Stimulated activated CD4-positive, alpha-beta T cell treated with anti-CD3 and anti-CD28 coated beads, Interleukin-4, amount 100 ng/mL, for 48 hours (primary cell): Measurements from ENCODE around the gene NKD1.
"Not testable (repeated sequence)": the region's sequence is repeated elsewhere in the genome, so short reads cannot be mapped to it uniquely, and the experiment has no call there.

ENCODE experiments used
- DNase-seq, 2 donors: peaks; one replicate each; pipeline ENCODE4 v3.0.0-alpha.2; 2020; ENCODE audit warnings: low read depth in 2 of 2

Gene NKD1

GRCh38 chr16:50578137-50578536, 29.9 kb downstream of the NKD1 start:
- DNase-seq: no peak

GRCh38 chr16:50579373-50579772, 31.2 kb downstream of the NKD1 start:
- DNase-seq: not testable (repeated sequence)

GRCh38 chr16:50580180-50580798, 32.1 kb downstream of the NKD1 start:
- DNase-seq: no peak

GRCh38 chr16:50581845-50582244, 33.6 kb downstream of the NKD1 start:
- no peak for DNase-seq

- DNase-seq: no peak
These were observed 35.0 kb downstream of the NKD1 start for GRCh38 chr16:50583211-50583610.

- DNase-seq: no peak
These were observed 36.0 kb downstream of the NKD1 start for GRCh38 chr16:50584033-50584722.

- DNase-seq: no peak
These were observed 37.2 kb downstream of the NKD1 start for GRCh38 chr16:50585331-50585776.

- DNase-seq: no peak
These were observed 39.3 kb downstream of the NKD1 start for GRCh38 chr16:50587543-50587942.

- DNase-seq: no peak
These were observed 40.1 kb downstream of the NKD1 start for GRCh38 chr16:50588276-50588675.

GRCh38 chr16:50591209-50591608, 43.0 kb downstream of the NKD1 start:
- DNase-seq: no peak

GRCh38 chr16:50591800-50592771, 43.9 kb downstream of the NKD1 start:
- DNase-seq: no peak

GRCh38 chr16:50592996-50593395, 44.8 kb downstream of the NKD1 start:
- no peak for DNase-seq

- no peak for DNase-seq
These were observed 45.4 kb downstream of the NKD1 start for GRCh38 chr16:50593410-50594150.

- DNase-seq: no peak
These were observed 46.4 kb downstream of the NKD1 start for GRCh38 chr16:50594308-50595260.

- DNase-seq: no peak
These were observed 47.7 kb downstream of the NKD1 start for GRCh38 chr16:50595859-50596258.

GRCh38 chr16:50596762-50597450, 48.7 kb downstream of the NKD1 start:
- DNase-seq: no peak

- no peak for DNase-seq
These were observed 49.5 kb downstream of the NKD1 start for GRCh38 chr16:50597563-50598255.

GRCh38 chr16:50598256-50598894, 50.2 kb downstream of the NKD1 start:
- no peak for DNase-seq

GRCh38 chr16:50598936-50599361, 50.8 kb downstream of the NKD1 start:
- no peak for DNase-seq
